GM19351 (cell line): ENCODE measurements around the gene METRNL.
A peak's percentile ranks its signal among the peaks of the same experiment; 100 is the strongest.
"Not testable (repeated sequence)": the region's sequence is repeated elsewhere in the genome, so short reads cannot be mapped to it uniquely, and the experiment has no call there.

Experiments
- ATAC-seq: cut with Tn5 transposase; IDR thresholded peaks from one replicate; pipeline ENCODE4 v1.9.1; 2021; ENCODE audit warnings: mild to moderate bottlenecking, moderate library complexity; ENCODE audit not compliant: unreplicated experiment

The METRNL gene

DNA sequence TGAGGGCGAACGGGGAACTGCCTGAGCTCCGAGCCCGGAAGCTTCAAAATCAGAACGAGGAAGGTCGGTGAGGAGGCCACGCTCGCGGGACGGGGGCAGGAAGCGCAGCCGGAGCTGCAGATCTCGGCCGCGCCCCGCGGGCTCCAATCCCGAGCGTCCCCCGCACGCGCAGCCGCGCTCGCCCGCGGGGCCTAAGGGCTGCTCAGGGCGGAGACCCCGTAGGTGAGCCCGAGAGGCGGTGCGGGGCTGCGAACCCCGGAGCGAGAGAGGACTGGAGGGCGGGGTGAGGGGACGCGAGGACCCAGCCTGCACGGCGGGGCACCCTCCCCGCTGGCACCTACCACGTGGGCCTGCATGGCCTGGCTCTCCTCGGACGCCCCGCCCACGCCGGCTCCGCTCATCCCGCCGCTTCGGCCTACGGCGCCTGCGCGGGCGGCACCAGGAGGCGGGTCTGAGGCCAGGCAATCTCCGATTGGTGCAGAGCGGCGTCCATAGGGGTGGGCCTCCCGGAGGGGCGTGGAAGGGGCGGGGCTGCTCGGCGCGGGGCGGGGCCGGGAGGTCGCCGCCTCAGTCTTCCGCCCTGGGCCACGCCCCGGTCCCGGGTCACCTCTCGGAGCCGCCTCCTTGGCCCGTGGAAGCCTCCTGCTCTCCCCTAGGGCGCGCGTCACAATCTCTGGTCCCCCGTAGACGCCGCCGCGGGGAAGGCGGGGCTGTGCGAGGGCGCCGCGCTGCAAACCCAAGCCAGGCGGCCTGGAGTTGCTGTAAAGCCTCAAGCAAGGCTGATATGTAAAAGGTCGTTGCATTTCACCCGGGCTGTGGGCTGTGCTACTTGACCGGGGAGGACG is 27.8 kb upstream of the METRNL start:
- ATAC-seq: peak; percentile 84

GRCh38 chr17:83052241-83052564 is 27.2 kb upstream of the METRNL start:
- ATAC-seq: no peak

DNA sequence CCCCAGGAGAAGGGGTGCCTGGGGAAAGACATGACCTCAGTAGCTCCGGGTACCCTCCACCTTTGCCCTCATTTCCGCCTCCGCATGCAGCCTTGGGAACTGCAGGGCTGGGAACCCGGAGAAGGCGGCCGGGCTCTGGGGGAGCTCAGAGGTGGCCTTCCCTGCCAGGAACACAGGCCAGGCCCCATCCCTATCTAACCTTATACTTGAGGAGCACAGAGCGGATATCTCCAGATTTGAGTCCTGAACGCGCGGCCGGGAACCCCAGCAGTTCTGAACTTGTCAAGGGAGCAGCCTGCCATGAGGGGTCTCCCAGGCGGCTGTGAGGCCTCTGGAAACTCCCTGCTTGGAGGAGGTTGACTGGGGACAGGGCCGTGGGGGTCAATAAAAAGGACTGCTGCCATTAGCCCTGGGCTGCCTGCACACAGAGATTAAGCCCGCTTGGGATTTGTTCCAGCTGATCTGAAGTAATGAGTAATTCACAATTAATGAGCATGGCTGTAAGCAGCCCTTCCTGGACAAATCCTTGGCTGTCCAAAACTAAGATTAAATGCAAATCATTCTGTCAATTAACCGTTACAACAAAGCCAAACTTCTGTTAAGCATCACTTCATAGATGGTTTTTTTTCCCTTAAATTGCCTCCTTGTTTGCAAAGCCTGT is 26.3 kb upstream of the METRNL start:
- no peak for ATAC-seq

DNA sequence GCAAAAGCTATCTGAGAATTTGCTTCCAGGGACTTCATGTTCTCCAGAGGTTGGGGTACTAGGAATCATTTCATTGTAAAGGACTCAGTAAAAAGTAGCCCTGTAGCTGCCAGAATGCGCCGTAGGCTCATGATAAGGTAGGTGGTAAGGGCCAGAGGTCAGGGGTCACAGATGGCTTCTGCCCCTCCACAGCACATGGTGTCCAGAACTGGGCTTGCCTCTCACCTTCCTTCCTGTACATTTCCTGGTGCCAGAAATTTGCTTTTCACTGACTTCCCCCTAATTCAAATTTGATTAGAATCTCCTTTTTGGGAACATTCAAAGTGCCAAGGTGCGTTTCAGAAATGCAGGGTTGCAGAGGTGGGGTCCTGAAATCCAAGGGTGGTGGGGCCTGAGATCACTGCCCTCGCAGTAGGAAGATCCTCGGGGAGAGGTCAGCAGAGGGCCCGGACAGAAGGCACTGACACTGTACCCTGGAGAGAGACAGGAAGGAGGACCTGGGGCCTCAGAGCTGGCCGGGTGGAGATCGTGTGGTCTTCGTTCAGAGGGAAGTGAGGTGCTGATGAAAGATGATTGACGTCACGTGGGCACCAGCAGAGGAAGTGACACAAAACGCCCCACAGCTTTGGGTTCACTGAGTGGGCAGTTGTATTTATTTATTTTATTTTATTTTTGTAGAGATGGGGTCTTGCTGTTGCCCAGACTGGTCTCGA is 25.5 kb upstream of the METRNL start:
- ATAC-seq: no peak

GRCh38 chr17:83054518-83055125 is 24.8 kb upstream of the METRNL start:
- no peak for ATAC-seq

DNA sequence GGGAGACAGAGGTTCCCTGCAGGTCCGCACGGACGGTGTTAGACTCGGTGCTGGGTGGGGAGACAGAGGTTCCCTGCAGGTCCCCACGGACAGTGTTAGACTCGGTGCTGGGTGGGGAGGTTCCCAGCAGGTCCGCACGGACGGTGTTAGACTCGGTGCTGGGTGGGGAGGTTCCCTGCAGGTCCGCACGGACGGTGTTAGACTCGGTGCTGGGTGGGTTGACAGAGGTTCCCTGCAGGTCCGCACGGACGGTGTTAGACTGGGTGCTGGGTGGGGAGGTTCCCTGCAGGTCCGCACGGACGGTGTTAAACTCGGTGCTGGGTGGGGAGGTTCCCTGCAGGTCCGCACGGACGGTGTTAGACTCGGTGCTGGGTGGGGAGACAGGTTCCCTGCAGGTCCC is 24.2 kb upstream of the METRNL start:
- not testable (repeated sequence) for ATAC-seq

GRCh38 chr17:83055911-83056582 is 23.4 kb upstream of the METRNL start:
- no peak for ATAC-seq

GRCh38 chr17:83056583-83057396 is 22.6 kb upstream of the METRNL start:
- no peak for ATAC-seq

DNA sequence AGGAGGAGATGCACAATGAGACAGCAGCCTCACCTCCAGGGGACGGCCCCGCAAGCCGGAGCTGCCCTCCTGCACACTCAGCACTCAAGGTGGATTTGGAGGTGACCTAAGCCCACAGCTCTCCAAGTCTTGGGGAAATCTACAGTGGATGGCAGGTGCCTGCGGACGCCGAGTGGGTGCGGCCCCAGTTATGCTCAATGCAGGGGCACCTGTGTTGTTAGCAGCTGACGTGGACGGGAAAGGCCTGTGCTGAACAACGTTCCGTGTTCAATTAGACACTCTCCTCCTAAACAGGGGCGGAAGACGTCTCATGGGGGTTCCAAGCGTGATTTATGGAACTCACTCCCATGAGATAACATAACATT is 22.0 kb upstream of the METRNL start:
- ATAC-seq: no peak

DNA sequence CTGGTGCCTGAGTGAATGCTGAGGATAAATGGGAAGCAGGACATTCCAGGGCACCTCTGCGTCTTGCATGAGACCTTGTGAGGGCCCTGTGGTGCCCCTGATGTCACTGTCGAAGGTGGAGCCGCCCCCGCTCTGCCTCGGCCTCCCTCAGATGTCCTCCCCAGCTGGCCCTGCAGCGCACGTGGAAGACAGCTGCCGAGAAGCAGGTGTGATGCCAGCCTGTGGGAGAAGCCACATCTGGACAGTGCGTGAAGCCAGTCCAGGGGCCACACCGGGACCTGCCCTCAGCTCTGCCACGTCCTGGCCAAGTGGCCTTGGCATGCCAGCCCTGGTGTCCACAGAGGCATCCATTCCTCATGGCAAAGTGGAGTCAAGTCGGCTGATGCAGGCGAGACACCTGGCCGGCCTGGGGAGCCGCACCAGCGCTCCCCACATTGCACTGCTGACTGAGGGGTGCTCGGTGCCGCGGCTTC is 21.6 kb upstream of the METRNL start:
- ATAC-seq: no peak

- ATAC-seq: no peak
Measured at GRCh38 chr17:83058266-83058798, 21.1 kb upstream of the METRNL start.

DNA sequence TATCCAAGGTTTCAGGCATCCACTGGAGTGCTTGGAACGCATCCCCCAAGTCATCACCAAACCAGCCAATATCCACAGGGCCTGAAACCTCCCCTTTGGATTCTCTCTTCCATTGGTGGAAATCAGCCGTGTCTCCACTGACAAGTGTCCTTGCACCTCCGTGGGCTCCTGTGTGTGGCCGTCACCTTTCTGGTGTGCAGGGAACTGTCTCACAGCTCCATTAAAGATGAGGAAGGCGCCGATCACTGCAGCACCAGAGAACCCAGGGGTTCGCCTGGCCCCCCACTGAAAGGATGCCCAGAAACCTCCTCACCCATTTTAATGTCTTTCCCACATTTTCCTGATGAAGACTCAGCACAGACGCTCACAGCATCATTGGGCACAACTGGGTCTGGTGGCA is 17.8 kb upstream of the METRNL start:
- no peak for ATAC-seq

- ATAC-seq: no peak
Measured at GRCh38 chr17:83062011-83062817, 17.2 kb upstream of the METRNL start.

- no peak for ATAC-seq
Measured at GRCh38 chr17:83062818-83063671, 16.4 kb upstream of the METRNL start.

DNA sequence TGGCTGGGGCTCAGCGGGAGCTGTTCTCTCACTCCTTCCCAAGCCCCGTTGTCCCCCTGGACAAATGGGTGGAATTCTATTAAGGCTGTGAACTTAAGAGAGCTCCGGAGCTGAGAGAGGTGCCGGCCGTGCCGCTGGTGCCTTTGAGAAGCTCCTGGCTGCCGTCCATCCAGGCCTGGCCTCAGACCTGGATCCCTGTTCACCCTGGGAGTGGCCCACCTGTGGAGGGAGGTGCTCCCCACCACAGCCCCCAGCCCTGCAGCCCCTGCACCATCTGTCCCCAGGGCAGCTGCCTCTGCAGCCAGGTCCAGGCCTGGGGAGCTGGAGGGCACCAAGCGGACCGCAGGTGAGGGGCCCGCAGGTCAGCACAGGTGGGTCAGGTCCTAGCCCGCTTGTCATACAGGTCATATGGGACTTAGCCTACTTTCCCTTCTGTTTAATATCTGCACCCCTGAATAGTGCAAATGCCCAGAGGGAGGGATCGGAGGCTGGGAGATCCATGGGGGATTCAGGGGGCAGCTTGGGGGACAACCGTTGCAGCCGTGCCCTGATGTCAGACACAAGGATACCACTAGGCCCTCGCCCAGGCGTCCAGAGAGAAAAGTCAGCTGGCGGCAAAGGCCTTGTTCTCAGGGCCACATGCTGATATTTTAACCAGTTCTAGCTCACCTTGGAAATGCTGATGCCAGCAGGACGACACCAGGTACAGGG is 15.2 kb upstream of the METRNL start:
- ATAC-seq: no peak

- ATAC-seq: no peak
Measured at GRCh38 chr17:83064732-83065659, 14.4 kb upstream of the METRNL start.
